ENCODE data around the gene CYP4A22.
"Not testable (repeated sequence)": the region's sequence is repeated elsewhere in the genome, so short reads cannot be mapped to it uniquely, and the experiment has no call there.

CYP4A22 gene

GRCh38 chr1:47187231-47187925 lies 50.1 kb downstream of the CYP4A22 start:
- no peaks in the 10 kb centered on the region for H3K4me1 Mint-ChIP-seq (ENCODE audit: low read depth)
- no peaks in the 10 kb centered on the region for H3K36me3 Mint-ChIP-seq
- peaks cover 2% of the 10 kb centered on the region for H3K27me3 Mint-ChIP-seq
- H3K4me3 Mint-ChIP-seq, result no peak overlapping the region
- H3K9me3 Mint-ChIP-seq (ENCODE audit: low read depth), result no peaks in the 10 kb centered on the region
- no peak overlapping the region for H3K27ac Mint-ChIP-seq

DNA sequence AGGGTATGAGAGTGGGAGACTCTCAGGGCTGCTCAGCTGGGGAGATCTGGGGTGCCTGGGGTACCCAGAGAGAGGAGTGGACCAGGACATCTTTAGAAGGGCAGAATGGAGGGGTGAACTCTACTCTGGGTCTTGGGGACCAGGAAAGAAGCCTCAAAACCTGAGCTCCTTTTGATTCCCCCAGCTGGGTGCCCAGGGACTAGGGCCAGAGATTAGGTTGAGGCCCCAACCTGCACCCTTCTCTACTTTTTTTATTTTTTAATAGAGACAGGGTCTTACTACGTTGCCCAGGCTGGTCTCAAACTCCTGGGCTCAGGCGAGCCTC lies 50.6 kb downstream of the CYP4A22 start:
- no peaks in the 10 kb centered on the region for H3K4me1 Mint-ChIP-seq (ENCODE audit: low read depth)
- no peak overlapping the region for H3K4me3 Mint-ChIP-seq
- no peak overlapping the region for H3K27ac Mint-ChIP-seq
- no peaks in the 10 kb centered on the region for H3K36me3 Mint-ChIP-seq
- peaks cover 1% of the 10 kb centered on the region for H3K27me3 Mint-ChIP-seq
- H3K9me3 Mint-ChIP-seq (ENCODE audit: low read depth), result no peaks in the 10 kb centered on the region

- no peaks in the 10 kb centered on the region for H3K36me3 Mint-ChIP-seq
- H3K9me3 Mint-ChIP-seq (ENCODE audit: low read depth), result no peaks in the 10 kb centered on the region
- no peak overlapping the region for H3K27ac Mint-ChIP-seq
- H3K27me3 Mint-ChIP-seq, result peaks cover 4% of the 10 kb centered on the region
- H3K4me3 Mint-ChIP-seq, result no peak overlapping the region
- H3K4me1 Mint-ChIP-seq (ENCODE audit: low read depth), result no peaks in the 10 kb centered on the region
Observed at GRCh38 chr1:47188791-47189785, 51.8 kb downstream of the CYP4A22 start.

- Mint-ChIP-seq H3K27ac (no peak within 1 kb of the TSS), H3K27me3 (peaks cover 4% of the 10 kb centered on the region), H3K36me3 (no peaks in the 10 kb centered on the region), H3K9me3 (ENCODE audit: low read depth) (no peaks in the 10 kb centered on the region), H3K4me3 (no peak within 1 kb of the TSS), H3K4me1 (ENCODE audit: low read depth) (no peaks in the 10 kb centered on the region)
Observed at GRCh38 chr1:47189844-47190508, 52.7 kb downstream of the CYP4A22 start, which contains the start of gene PDZK1IP1. PDZK1IP1 (minus strand) TSS chr1:47190036; CDS start chr1:47189932, 104 bp downstream.

- peaks cover 4% of the 10 kb centered on the region for H3K27me3 Mint-ChIP-seq
- H3K9me3 Mint-ChIP-seq (ENCODE audit: low read depth), result no peaks in the 10 kb centered on the region
- H3K36me3 Mint-ChIP-seq, result no peaks in the 10 kb centered on the region
- H3K4me3 Mint-ChIP-seq, result no peak overlapping the region
- no peaks in the 10 kb centered on the region for H3K4me1 Mint-ChIP-seq (ENCODE audit: low read depth)
- H3K27ac Mint-ChIP-seq, result no peak overlapping the region
Observed at GRCh38 chr1:47190509-47190855, 53.2 kb downstream of the CYP4A22 start.

DNA sequence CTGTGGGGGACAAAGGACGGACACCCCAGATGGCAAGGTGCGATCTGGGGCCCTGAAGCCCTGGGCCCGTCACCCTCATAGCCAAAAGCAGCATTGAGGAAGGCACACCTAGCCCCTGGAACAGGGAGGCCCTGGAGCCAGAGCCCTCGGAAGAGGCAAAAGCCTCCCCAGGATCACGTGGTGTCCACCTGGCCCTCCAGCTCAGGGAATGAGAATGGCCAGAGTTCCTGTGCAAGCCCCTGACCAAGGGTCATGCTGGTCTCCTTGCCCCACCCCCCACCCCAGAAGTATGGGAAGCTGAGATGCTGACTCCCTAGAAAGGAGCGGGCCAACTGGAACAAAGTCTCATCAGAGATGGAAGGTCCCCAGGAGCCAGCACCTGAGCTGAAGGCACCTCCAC lies 53.6 kb downstream of the CYP4A22 start:
- Mint-ChIP-seq H3K4me1 (ENCODE audit: low read depth) (no peaks in the 10 kb centered on the region), H3K27me3 (peaks cover 4% of the 10 kb centered on the region), H3K9me3 (ENCODE audit: low read depth) (no peaks in the 10 kb centered on the region), H3K36me3 (no peaks in the 10 kb centered on the region), H3K27ac (no peak overlapping the region), H3K4me3 (no peak overlapping the region)

- Mint-ChIP-seq H3K36me3 (no peaks in the 10 kb centered on the region), H3K27ac (no peak overlapping the region), H3K4me3 (no peak overlapping the region)
Observed at GRCh38 chr1:47191940-47192457, 54.8 kb downstream of the CYP4A22 start.

DNA sequence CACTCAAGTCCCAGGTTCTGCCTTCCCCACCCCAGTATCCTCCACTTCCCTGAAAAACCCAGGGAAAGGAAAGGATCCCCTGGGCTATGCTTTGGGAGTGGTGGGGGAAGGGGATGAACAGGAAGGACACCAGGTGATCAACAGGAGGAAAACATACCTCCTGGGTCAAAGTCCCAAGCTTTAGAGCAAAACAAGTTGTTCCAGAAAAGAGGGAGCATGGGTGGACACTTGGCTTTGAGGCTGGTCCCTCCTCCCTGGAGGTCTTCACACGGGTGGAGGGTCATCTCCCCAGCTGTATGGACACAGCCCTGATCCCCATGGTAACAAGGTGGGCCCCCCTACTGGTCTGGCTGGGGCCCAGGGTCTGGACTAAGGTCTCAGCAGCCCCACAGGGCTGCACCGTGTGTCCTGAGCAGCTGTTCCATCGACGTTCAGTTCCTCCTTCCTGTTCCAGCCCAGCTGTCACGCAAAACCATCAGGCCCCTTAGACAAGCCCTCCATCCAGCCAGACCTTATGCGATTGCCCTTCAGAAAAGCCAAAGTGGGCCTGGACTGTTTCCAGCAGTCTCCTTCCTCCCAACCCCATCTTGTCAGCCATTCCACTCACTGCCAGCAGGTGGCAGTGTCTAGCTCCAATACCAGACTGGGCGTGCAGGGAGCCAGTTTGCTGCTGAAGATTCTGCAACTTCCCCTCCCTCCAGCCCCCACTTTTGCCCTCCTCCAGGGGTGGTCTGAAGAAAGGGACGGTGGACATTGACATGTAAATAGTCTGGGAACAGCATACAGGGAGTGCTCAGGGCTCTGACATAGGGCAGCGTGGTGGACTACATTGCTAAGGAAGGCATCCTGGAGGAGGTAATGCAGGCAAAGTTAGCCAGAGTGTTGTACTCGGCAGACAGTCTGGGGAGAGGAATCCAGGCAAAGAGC lies 55.5 kb downstream of the CYP4A22 start:
- Mint-ChIP-seq H3K4me3 (no peak overlapping the region), H3K4me1 (ENCODE audit: low read depth) (no peaks in the 10 kb centered on the region), H3K9me3 (ENCODE audit: low read depth) (no peaks in the 10 kb centered on the region), H3K27me3 (peaks cover 4% of the 10 kb centered on the region), H3K27ac (no peak overlapping the region), H3K36me3 (no peaks in the 10 kb centered on the region)

More at GRCh38 chr1:47191940-47192457, 54.8 kb downstream of the CYP4A22 start:
- H3K27me3 Mint-ChIP-seq, result peaks cover 4% of the 10 kb centered on the region
- no peaks in the 10 kb centered on the region for H3K4me1 Mint-ChIP-seq (ENCODE audit: low read depth)
- H3K9me3 Mint-ChIP-seq (ENCODE audit: low read depth), result no peaks in the 10 kb centered on the region

GRCh38 chr1:47193496-47193895 lies 56.3 kb downstream of the CYP4A22 start:
- H3K9me3 Mint-ChIP-seq (ENCODE audit: low read depth); H3K36me3 Mint-ChIP-seq; H3K27me3 Mint-ChIP-seq; H3K27ac Mint-ChIP-seq; H3K4me1 Mint-ChIP-seq (ENCODE audit: low read depth); H3K4me3 Mint-ChIP-seq: not testable (repeated sequence)

GRCh38 chr1:47194311-47194710 lies 57.1 kb downstream of the CYP4A22 start:
- Mint-ChIP-seq H3K4me3 (no peak overlapping the region), H3K9me3 (ENCODE audit: low read depth) (no peaks in the 10 kb centered on the region), H3K27me3 (peaks cover 17% of the 10 kb centered on the region), H3K36me3 (no peaks in the 10 kb centered on the region), H3K4me1 (ENCODE audit: low read depth) (no peaks in the 10 kb centered on the region), H3K27ac (no peak overlapping the region)

DNA sequence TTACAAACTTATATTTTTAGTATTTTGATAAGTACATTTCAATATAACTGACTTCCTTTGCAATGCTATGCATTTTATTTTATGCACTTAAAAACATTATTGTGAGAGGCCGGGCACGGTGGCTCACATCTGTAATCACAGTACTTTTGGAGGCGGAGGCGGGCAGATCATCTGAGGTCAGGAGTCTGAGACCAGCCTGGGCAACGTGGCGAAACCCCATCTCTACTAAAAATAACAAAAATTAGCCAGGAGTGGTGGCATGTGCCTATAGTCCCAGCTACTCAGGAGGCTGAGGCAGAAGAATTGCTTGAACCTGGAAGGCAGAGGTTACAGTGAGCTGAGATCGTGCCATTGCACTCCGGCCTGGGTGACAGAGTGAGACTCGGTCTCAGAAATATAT lies 58.7 kb downstream of the CYP4A22 start:
- not testable (repeated sequence) for H3K36me3 Mint-ChIP-seq

GRCh38 chr1:47196622-47197021 lies 59.4 kb downstream of the CYP4A22 start:
- Mint-ChIP-seq H3K4me3 (no peak overlapping the region), H3K9me3 (ENCODE audit: low read depth) (no peaks in the 10 kb centered on the region), H3K27ac (no peak overlapping the region), H3K27me3 (peaks cover 18% of the 10 kb centered on the region), H3K4me1 (ENCODE audit: low read depth) (no peaks in the 10 kb centered on the region), H3K36me3 (no peaks in the 10 kb centered on the region)

More for the DNA sequence above, 58.7 kb downstream of the CYP4A22 start:
- H3K9me3 Mint-ChIP-seq (ENCODE audit: low read depth); H3K27ac Mint-ChIP-seq; H3K4me1 Mint-ChIP-seq (ENCODE audit: low read depth); H3K4me3 Mint-ChIP-seq: not testable (repeated sequence)
- peaks cover 17% of the 10 kb centered on the region for H3K27me3 Mint-ChIP-seq

DNA sequence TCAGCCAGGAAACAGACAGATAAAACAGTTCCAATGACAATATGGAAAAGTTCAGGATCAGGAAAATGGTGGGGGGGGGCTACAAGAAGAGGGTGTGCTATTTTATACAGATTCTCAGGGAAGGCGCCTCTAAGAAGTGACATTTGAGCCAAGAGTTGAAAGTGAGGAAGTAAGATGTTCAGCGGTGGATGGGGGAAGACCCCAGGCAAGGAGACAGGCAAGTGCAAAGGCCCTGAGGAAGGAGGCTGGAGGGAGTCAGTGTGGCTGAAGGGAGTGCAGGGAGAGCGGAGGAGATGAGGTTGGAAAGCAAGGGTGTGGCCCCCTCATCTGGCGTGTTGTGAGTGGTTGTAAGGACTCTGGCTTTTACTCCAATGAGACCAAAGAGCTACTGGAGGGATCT lies 61.0 kb downstream of the CYP4A22 start:
- no peaks in the 10 kb centered on the region for H3K9me3 Mint-ChIP-seq (ENCODE audit: low read depth)
- H3K4me1 Mint-ChIP-seq (ENCODE audit: low read depth), result no peaks in the 10 kb centered on the region
- H3K27me3 Mint-ChIP-seq, result peaks cover 20% of the 10 kb centered on the region
- no peaks in the 10 kb centered on the region for H3K36me3 Mint-ChIP-seq
- no peak overlapping the region for H3K4me3 Mint-ChIP-seq
- no peak overlapping the region for H3K27ac Mint-ChIP-seq
